ENCODE measurements around the gene NHS.

GRCh38 chrX:17376431-17377077, 1.6 kb downstream of the NHS start:
- TF ChIP-seq POLR2A (IDR thresholded peaks at IDR 0.05) (no peak), CTCF (IDR thresholded peaks at IDR 0.05) (no peak)
